Large intestine (tissue), 3 donors: ENCODE results near the gene CFD. TPM values are rescaled to one million over a fixed set of nuclear protein-coding genes. Genes with fewer than 3 reads are reported as not detected.
A peak's percentile ranks its signal among the peaks of the same experiment; 100 is the strongest.

ENCODE experiments used
- DNase-seq, 2 donors: peaks; one replicate each; pipeline versions ENCODE4 v3.0.0 to v3.0.0-alpha.2; 2013
- H3K27ac ChIP-seq: one replicate; pipeline ENCODE4 v1.5.1; 2013; ENCODE audit warnings: low read length
- H3K27me3 ChIP-seq: 2 replicates; pipeline ENCODE4 v1.6.1; 2013; ENCODE audit warnings: low read length; ENCODE audit not compliant: control insufficient read depth, insufficient read depth
- H3K36me3 ChIP-seq: 2 replicates; pipeline ENCODE4 v1.6.1; 2013; ENCODE audit warnings: low read length; ENCODE audit not compliant: control insufficient read depth, insufficient read depth
- H3K4me1 ChIP-seq: one replicate; pipeline ENCODE4 v1.6.1; 2013; ENCODE audit warnings: low read length; ENCODE audit not compliant: control insufficient read depth, insufficient read depth
- H3K4me3 ChIP-seq: one replicate; pipeline ENCODE4 v1.5.1; 2013; ENCODE audit warnings: low read length
- H3K9me3 ChIP-seq: one replicate; pipeline ENCODE4 v1.6.1; 2013; ENCODE audit warnings: mild to moderate bottlenecking, low read depth, low read length, moderate library complexity; ENCODE audit not compliant: control insufficient read depth
- WGBS: methylation state at CpG from one replicate; pipeline ENCODE4 v1.1.5; 2013; ENCODE audit warnings: low lambda C conversion rate; ENCODE audit not compliant: insufficient coverage; 5-methylcytosine and 5-hydroxymethylcytosine counted together
- polyA plus RNA-seq: library from polyadenylated mRNA; unstranded; fragments of 120-200 nt; gene quantifications from one replicate; pipeline ENCODE4 v1.2.1, GENCODE V29; 2013

CFD gene
- polyA plus RNA-seq, 1 donor: 6.1 TPM

GRCh38 chr19:912181-913079, 53.0 kb downstream of the CFD start:
- Histone ChIP-seq H3K4me1 (peaks cover 20% of the 10 kb centered on the region), H3K27me3 (peaks cover 10% of the 10 kb centered on the region), H3K9me3 (peaks cover 10% of the 10 kb centered on the region), H3K4me3 (peak overlapping the region; percentile 94), H3K27ac (peak overlapping the region; percentile 62), H3K36me3 (no peaks in the 10 kb centered on the region)
- WGBS: no CpG with 5 or more reads among the region's 69 CpGs
- DNase-seq: no peak

Other genes with a start within 250 kb of the CFD start
- gene POLRMT, start 226.1 kb upstream of the CFD start, polyA plus RNA-seq: 62.1 TPM
- 0.24 TPM for gene FGF22, start 219.8 kb upstream of the CFD start, polyA plus RNA-seq
- 41.4 TPM for gene RNF126, start 196.4 kb upstream of the CFD start, polyA plus RNA-seq
- gene FSTL3, start 183.3 kb upstream of the CFD start, polyA plus RNA-seq: 32.9 TPM
- 1.1 TPM for gene PRSS57, start 164.2 kb upstream of the CFD start, polyA plus RNA-seq
- 29.2 TPM for gene PALM, start 150.7 kb upstream of the CFD start, polyA plus RNA-seq
- 200 TPM for gene MISP, start 108.6 kb upstream of the CFD start, polyA plus RNA-seq
- 240 TPM for gene PTBP1, start 62.2 kb upstream of the CFD start, polyA plus RNA-seq
- gene PLPPR3, start 37.7 kb upstream of the CFD start, polyA plus RNA-seq: 5.2 TPM
- 0.33 TPM for gene AZU1, start 31.8 kb upstream of the CFD start, polyA plus RNA-seq
- 0.22 TPM for gene PRTN3, start 18.7 kb upstream of the CFD start, polyA plus RNA-seq
- gene ELANE, start 7.4 kb upstream of the CFD start, polyA plus RNA-seq: 0.09 TPM
- 41.7 TPM for gene MED16, start 33.5 kb downstream of the CFD start, polyA plus RNA-seq
- not detected for gene RNU6-9, start 33.8 kb downstream of the CFD start, polyA plus RNA-seq
- 44.0 TPM for gene R3HDM4, start 53.6 kb downstream of the CFD start, polyA plus RNA-seq
- 0.33 TPM for gene KISS1R, start 57.7 kb downstream of the CFD start, polyA plus RNA-seq
- 187 TPM for gene ARID3A, start 66.4 kb downstream of the CFD start, polyA plus RNA-seq
- 33.7 TPM for gene WDR18, start 124.7 kb downstream of the CFD start, polyA plus RNA-seq
- 0.22 TPM for gene GRIN3B, start 140.8 kb downstream of the CFD start, polyA plus RNA-seq
- 144 TPM for gene TMEM259, start 161.5 kb downstream of the CFD start, polyA plus RNA-seq
- gene RNU6-2, start 161.9 kb downstream of the CFD start, polyA plus RNA-seq: not detected
- 31.5 TPM for gene CNN2, start 166.9 kb downstream of the CFD start, polyA plus RNA-seq
- gene ABCA7, start 180.4 kb downstream of the CFD start, polyA plus RNA-seq: 5.7 TPM
- 14.0 TPM for gene ARHGAP45, start 207.5 kb downstream of the CFD start, polyA plus RNA-seq
- 130 TPM for gene POLR2E, start 235.7 kb downstream of the CFD start, polyA plus RNA-seq
- gene GPX4, start 244.3 kb downstream of the CFD start, polyA plus RNA-seq: 394 TPM